NCI-H345 treated with DMSO at 0.1 percent for 48 hours (cell line): ENCODE results near the gene FJX1.

Experiments
- DNase-seq: peaks from one replicate; lab custom pipeline; 2025; ENCODE audit not compliant: unreplicated experiment; lab: John Stamatoyannopoulos, UW

FJX1 gene

GRCh38 chr11:35617687-35618496 lies at the start of gene FJX1:
TSS of gene FJX1 (plus strand) at chr11:35618460. CDS start at chr11:35618637, 177 bp downstream.
- no peak for DNase-seq

GRCh38 chr11:35571696-35572095 lies 46.6 kb upstream of the FJX1 start:
- DNase-seq: no peak

DNA sequence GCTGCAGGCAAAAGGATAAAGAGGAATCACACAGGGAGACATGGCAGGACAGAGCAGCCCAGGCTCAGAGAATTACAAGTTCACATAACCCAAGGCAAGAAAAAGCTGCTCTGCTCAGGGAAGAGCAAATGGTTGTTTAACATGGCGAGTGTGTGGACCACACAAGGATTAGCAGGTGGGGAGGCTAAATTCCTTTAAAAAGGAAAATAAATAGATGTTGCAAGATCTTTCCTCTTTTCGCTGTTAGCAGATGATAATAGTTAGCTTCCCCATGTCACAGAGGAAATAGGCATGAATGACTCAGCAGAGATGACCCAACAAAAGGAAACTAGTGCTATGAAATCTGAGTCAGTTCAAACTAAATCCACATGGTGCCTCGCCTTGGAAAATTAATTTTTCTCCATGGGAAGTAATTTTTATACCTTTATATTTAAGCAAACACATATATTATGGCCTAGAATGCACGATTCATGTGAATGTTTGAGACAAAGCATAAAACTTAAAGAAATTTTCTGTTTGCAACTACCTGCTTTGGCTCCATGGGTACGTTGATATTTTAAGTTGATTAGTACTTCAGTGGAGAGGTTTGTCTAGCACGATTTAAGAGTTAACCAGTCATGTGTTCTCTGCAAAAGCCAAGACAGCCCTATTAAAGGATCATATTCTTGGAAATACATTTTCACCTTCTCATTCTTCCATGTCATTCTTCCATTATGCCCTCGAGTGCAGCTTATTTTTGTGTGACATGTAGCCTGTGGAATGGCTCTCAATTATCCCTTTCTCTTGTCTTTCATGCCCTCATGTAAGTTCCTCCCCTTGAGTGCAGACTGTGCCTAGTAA lies 38.5 kb upstream of the FJX1 start:
- DNase-seq: no peak

DNA sequence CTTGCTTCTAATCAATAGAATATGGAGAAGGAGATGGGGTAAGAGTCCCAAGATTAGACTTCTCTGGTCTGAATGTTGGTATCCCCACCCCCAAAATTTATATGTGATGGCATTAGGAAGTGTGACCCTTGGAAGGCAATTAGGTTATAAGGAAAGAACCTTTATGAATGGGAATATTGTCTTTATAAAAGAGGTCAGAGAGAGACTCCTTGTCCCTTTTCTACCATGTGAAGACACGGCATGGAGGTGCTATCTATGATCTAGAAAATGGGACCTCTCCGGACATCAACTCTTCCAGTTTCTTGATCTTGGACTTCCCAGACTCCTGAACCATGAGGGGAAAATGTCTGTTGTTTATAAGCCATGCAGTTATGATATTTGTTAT lies 37.9 kb upstream of the FJX1 start:
- DNase-seq: no peak

- DNase-seq: no peak
These were observed 36.2 kb upstream of the FJX1 start for GRCh38 chr11:35582033-35582432.

DNA sequence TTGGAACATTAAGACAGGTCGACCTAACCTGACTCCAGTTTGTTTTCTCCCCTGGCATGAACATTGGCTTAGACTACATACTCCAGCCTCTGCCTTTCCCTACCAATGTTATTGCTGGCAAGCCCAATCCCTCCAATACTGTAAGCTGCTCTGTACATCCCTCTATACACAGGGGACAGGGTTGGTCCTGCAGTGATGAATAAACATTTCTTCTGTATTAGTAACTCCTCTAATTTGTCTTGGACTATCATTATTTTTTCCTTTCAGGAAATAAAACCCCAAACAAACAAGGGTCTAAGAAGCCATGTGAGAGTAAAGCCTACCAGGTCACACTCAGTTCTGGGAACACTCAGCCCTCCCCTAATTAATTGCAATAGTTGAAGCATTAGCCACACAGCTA lies 35.1 kb upstream of the FJX1 start:
- DNase-seq: no peak

GRCh38 chr11:35583843-35584242 lies 34.4 kb upstream of the FJX1 start:
- DNase-seq: no peak

DNA sequence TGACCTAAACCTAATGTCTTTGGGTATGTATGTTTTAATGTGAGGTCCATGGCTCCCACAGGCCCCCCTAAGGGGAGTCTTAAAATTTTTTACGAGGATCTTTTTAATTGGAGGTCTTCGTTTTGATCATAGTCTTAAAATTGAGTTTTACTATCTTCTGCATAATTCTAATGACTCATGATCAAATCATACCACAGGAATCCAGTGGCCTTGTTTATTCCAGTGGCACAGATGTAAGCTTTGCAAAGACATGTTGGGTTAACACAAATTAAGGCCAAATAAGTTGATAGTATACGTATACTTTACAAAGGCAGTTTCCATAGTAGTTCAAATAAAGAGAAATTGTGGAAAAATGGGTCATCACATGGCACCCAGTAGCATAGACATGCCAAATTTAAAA lies 33.9 kb upstream of the FJX1 start:
- DNase-seq: no peak

- DNase-seq: no peak
These were observed 32.8 kb upstream of the FJX1 start for GRCh38 chr11:35585416-35585815.

GRCh38 chr11:35586222-35586621 lies 32.0 kb upstream of the FJX1 start:
- DNase-seq: no peak

- DNase-seq: no peak
These were observed 30.3 kb upstream of the FJX1 start for GRCh38 chr11:35587972-35588371.

- DNase-seq: no peak
These were observed 29.6 kb upstream of the FJX1 start for GRCh38 chr11:35588627-35589026.

DNA sequence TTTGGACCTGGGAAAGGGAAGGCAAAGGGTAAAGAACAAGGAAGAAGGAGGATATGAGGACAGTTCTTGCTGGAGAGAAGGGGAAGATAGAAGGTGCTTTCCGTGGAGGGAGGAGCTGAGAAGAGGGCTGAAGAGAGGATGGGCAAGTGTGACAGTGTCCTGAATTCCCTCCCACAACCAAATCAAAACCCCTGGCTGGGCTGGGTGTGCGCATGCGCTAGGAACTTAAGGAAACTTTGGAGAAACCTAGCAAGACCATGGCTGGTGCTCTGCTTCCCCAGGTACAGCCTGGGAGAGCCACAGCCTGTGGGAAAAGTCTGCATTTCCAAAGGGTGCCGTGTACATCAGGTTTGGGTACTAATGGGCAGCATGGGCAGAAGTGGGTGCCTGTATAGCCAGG lies 29.0 kb upstream of the FJX1 start:
- DNase-seq: no peak

- DNase-seq: no peak
These were observed 27.8 kb upstream of the FJX1 start for GRCh38 chr11:35590412-35590811.

DNA sequence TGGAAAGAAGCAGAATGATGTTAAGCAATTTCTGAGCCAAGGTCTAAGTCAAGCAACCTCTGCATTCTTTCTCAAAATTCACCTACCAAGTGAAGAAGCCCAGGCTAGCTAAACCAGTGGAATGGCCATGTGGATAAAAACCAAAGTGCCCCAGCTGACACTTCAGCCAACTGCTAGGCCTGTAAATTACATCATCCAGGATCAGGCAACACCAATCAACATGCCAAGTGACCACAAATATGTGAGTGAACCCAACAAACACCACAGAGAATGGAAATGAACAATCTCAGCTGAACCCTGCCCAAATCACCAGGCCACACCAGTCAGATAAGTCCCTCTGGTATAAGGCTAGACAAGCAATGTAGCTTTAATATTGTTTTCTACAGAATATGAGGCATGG lies 25.1 kb upstream of the FJX1 start:
- no peak for DNase-seq

DNA sequence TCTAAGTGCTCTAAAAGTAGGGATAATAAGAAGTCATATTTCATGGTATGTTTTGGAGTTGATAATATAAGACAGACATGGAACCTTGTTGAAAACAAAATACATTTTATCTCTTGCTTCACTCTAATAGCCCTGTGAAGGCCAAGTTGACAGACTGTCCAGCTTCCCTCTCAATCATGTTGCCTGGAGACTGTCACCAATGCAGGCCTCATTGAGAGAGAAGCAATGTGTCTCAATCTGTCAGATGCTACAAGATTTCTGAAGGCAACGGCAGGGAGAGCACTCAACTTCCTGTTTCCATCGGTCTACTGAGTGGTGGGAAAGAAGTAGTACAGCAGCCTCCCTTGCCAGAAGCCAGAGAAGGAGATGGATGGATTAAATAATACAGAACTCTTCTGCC lies 23.6 kb upstream of the FJX1 start:
- DNase-seq: no peak

GRCh38 chr11:35598254-35599125 lies 19.8 kb upstream of the FJX1 start:
- DNase-seq: no peak

- DNase-seq: no peak
These were observed 17.9 kb upstream of the FJX1 start for GRCh38 chr11:35600331-35600838.

- no peak for DNase-seq
These were observed 16.0 kb upstream of the FJX1 start for GRCh38 chr11:35602160-35602793.

DNA sequence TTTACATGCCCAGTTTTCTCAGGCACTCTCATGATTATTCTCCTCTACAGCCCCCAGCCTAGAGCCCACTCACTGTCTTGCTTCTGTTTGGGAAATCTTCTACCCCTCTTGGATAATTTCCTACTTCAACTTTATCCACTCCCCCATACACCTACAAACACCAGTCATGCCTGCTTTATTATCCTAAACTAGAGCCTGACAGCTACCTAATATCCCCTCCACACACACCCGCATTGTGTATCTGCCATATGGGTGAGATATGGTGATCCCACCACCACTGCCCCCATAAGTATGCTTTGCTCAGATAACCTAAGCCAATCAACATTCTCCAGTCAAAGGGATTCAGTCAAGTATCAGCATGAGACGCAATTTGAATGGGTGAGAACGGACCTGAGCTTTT lies 15.3 kb upstream of the FJX1 start:
- no peak for DNase-seq

DNA sequence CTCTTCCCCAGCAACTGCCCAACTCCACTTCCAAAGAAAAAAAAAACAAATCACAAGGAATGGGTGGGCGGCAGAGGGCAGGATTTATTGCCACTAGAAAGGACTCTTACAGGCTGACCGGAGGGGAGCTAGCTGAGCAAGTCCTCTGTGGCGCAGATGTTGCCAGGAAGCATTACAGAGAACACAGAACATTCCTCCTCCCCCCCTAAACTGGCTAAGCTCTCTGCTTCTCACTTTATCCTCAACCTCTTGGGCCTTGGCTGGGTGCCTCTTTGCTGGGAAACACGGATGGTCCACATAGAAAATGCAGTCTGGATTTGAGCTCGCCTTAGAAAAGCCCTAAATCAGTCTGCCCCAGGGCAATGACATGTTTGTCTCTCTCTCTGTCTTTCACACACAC lies 12.6 kb upstream of the FJX1 start:
- DNase-seq: no peak
